HepG2 (cell line): ENCODE data around the gene ACYP2. TPM values are rescaled to one million over a fixed set of nuclear protein-coding genes. Genes with fewer than 3 reads are reported as not detected.
A peak's percentile ranks its signal among the peaks of the same experiment; 100 is the strongest.

Source experiments
- FOXK1 ChIP-seq: sonication (generic); formaldehyde crosslinking; IDR thresholded peaks from 2 replicates; pipeline ENCODE4 v1.4.0; 2020; ENCODE audit warnings: low read depth, missing genetic modification reagents, borderline replicate concordance
- HDAC6 ChIP-seq: fragments of 200-600 bp; sonication (generic); IDR thresholded peaks from 2 replicates; pipeline ENCODE4 v1.7.0; 2017; ENCODE audit warnings: mild to moderate bottlenecking, antibody characterized with exemption, low read length, low read depth
- MXI1 ChIP-seq: IDR thresholded peaks from 3 replicates; pipeline ENCODE4 v1.6.1; 2012; ENCODE audit warnings: low read depth, low read length, inconsistent platforms, borderline replicate concordance
- STAT5B ChIP-seq: sonication (generic); formaldehyde crosslinking; IDR thresholded peaks from 2 replicates; pipeline ENCODE4 v1.4.0; 2020; ENCODE audit warnings: missing genetic modification reagents
- ZNF17 ChIP-seq: sonication (generic); formaldehyde crosslinking; IDR thresholded peaks from 2 replicates; pipeline ENCODE4 v1.5.0; 2020; ENCODE audit warnings: mild to moderate bottlenecking, missing genetic modification reagents
- polyA plus RNA-seq, 8 experiments: library from polyadenylated mRNA; depleted of rRNA in 3 of 8; stranded (reverse) in 7 of 8; unstranded in 1 of 8; fragments of >200 nt; fragmentation: Illumina TruSeq in 4 of 8; extraction: Trizol in 4 of 8; gene quantifications; 2 replicates each; pipeline versions ENCODE4 v1.2.1 to v1.2.3, GENCODE V29; 2011 to 2016; ENCODE audit warnings: low read depth in 4 of 8, missing spikeins in 1 of 8, mixed read lengths in 1 of 8; ENCODE audit not compliant: insufficient read depth in 1 of 8
- total RNA-seq, 5 experiments: library from RNA; depleted of rRNA; stranded (reverse); fragments of >200 nt; fragmentation: Illumina TruSeq; extraction: Trizol; gene quantifications; 2 replicates each; pipeline ENCODE4 v1.2.3, GENCODE V29; 2016; ENCODE audit warnings: low read depth in 1 of 5
- TF ChIP-seq, protein P1 (sequence below), 2 experiments: fragments of 450-650 bp in 1 of 2; sonication (generic) in 1 of 2; formaldehyde crosslinking in 1 of 2; IDR thresholded peaks; 2 replicates each; pipeline versions ENCODE4 v1.6.1 to v1.8.0; 2016 to 2022; ENCODE audit warnings: antibody characterized with exemption in 1 of 2, mild to moderate bottlenecking in 1 of 2, missing genetic modification reagents in 1 of 2
- TF ChIP-seq, protein P2 (sequence below): sonication (generic); formaldehyde crosslinking; IDR thresholded peaks from 2 replicates; pipeline ENCODE4 v1.5.1; 2020; ENCODE audit warnings: mild to moderate bottlenecking, missing genetic modification reagents, borderline replicate concordance
- TF ChIP-seq, protein P3 (sequence below): sonication (generic); formaldehyde crosslinking; IDR thresholded peaks from 2 replicates; pipeline ENCODE4 v1.5.0; 2020; ENCODE audit warnings: mild to moderate bottlenecking, missing genetic modification reagents
- TF ChIP-seq, protein P4 (sequence below): sonication (generic); formaldehyde crosslinking; IDR thresholded peaks from 2 replicates; pipeline ENCODE4 v1.4.0; 2020; ENCODE audit warnings: missing genetic modification reagents
- TF ChIP-seq, protein P5 (sequence below): sonication (generic); formaldehyde crosslinking; IDR thresholded peaks from 2 replicates; pipeline ENCODE4 v1.4.0; 2020; ENCODE audit warnings: missing genetic modification reagents; ENCODE audit errors: not compliant biosample characterization

Gene ACYP2
- total and polyA plus RNA-seq, 2 of the 13 experiments (the other 11 are each of a cell fraction or from before 2014, with no cell fraction given) = 12.3 to 12.7 TPM

DNA sequence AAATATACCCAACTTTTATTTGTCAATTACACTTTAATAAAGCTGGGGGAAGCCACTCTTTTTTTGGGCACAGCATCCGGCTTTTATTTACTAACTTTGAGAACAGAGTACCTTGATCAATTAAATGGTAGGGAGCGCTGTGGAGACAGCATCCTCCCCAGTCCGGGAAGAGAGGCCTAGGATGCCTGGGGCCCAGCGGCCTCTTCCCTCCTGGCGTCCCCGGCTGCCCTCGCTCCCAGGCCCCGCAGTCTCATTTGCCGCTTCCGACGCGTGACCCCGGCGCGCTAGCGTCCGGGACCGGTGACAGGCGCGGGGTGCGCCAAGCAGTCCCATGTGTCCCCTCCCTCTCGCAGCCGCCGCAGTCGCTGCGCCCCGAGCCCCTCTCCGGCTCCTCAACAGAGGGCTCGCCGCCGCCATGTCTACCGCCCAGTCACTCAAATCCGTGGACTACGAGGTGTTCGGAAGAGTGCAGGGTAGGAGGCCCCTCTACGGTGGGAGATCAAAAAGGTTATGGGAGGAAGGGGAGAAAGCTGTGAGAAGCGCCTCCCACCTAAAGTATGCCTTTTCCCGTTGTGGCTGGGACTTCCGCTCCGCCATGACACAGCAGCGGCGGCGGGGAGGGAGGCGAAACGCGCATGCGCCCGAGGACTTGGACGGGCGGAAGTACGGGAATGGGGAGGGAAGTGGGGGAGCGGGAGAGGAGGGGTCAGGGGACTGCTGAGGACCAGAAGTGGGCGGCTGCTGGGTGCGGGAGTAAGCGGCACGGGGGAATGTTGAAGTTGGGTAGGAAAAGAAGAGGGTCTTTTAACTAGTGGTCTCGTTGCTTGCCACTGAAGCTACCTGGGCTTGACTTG is at the start of gene ACYP2 (continued):
- TF ChIP-seq STAT5B (CRISPR knock-in tag) (peak; percentile 73; the same call in 1 of the 2 replicates), HDAC6 (no peak), ZNF17 (CRISPR knock-in tag) (no peak), FOXK1 (CRISPR knock-in tag) (no peak; the same call in none of the 2 replicates), MXI1 (no peak; the same call in 2 of the 3 replicates)
- TF ChIP-seq, protein P1, sequence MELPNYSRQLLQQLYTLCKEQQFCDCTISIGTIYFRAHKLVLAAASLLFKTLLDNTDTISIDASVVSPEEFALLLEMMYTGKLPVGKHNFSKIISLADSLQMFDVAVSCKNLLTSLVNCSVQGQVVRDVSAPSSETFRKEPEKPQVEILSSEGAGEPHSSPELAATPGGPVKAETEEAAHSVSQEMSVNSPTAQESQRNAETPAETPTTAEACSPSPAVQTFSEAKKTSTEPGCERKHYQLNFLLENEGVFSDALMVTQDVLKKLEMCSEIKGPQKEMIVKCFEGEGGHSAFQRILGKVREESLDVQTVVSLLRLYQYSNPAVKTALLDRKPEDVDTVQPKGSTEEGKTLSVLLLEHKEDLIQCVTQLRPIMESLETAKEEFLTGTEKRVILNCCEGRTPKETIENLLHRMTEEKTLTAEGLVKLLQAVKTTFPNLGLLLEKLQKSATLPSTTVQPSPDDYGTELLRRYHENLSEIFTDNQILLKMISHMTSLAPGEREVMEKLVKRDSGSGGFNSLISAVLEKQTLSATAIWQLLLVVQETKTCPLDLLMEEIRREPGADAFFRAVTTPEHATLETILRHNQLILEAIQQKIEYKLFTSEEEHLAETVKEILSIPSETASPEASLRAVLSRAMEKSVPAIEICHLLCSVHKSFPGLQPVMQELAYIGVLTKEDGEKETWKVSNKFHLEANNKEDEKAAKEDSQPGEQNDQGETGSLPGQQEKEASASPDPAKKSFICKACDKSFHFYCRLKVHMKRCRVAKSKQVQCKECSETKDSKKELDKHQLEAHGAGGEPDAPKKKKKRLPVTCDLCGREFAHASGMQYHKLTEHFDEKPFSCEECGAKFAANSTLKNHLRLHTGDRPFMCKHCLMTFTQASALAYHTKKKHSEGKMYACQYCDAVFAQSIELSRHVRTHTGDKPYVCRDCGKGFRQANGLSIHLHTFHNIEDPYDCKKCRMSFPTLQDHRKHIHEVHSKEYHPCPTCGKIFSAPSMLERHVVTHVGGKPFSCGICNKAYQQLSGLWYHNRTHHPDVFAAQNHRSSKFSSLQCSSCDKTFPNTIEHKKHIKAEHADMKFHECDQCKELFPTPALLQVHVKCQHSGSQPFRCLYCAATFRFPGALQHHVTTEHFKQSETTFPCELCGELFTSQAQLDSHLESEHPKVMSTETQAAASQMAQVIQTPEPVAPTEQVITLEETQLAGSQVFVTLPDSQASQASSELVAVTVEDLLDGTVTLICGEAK (IDR thresholded peaks at IDR 0.05) = peak; percentile 54
- TF ChIP-seq, protein P1 (CRISPR knock-in tag; IDR thresholded peaks at IDR 0.05) = peak; percentile 95
- TF ChIP-seq, protein P2, sequence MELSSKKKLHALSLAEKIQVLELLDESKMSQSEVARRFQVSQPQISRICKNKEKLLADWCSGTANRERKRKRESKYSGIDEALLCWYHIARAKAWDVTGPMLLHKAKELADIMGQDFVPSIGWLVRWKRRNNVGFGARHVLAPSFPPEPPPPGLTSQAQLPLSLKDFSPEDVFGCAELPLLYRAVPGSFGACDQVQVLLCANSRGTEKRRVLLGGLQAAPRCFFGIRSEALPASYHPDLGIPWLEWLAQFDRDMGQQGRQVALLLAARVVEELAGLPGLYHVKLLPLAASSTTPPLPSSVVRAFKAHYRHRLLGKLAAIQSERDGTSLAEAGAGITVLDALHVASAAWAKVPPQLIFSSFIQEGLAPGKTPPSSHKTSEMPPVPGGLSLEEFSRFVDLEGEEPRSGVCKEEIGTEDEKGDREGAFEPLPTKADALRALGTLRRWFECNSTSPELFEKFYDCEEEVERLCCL (CRISPR knock-in tag) = peak; percentile 97
- TF ChIP-seq, protein P3, sequence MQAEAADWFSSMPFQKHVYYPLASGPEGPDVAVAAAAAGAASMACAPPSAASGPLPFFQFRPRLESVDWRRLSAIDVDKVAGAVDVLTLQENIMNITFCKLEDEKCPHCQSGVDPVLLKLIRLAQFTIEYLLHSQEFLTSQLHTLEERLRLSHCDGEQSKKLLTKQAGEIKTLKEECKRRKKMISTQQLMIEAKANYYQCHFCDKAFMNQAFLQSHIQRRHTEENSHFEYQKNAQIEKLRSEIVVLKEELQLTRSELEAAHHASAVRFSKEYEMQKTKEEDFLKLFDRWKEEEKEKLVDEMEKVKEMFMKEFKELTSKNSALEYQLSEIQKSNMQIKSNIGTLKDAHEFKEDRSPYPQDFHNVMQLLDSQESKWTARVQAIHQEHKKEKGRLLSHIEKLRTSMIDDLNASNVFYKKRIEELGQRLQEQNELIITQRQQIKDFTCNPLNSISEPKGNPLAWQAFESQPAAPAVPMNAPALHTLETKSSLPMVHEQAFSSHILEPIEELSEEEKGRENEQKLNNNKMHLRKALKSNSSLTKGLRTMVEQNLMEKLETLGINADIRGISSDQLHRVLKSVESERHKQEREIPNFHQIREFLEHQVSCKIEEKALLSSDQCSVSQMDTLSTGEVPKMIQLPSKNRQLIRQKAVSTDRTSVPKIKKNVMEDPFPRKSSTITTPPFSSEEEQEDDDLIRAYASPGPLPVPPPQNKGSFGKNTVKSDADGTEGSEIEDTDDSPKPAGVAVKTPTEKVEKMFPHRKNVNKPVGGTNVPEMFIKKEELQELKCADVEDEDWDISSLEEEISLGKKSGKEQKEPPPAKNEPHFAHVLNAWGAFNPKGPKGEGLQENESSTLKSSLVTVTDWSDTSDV (CRISPR knock-in tag) = no peak
- TF ChIP-seq, protein P4, sequence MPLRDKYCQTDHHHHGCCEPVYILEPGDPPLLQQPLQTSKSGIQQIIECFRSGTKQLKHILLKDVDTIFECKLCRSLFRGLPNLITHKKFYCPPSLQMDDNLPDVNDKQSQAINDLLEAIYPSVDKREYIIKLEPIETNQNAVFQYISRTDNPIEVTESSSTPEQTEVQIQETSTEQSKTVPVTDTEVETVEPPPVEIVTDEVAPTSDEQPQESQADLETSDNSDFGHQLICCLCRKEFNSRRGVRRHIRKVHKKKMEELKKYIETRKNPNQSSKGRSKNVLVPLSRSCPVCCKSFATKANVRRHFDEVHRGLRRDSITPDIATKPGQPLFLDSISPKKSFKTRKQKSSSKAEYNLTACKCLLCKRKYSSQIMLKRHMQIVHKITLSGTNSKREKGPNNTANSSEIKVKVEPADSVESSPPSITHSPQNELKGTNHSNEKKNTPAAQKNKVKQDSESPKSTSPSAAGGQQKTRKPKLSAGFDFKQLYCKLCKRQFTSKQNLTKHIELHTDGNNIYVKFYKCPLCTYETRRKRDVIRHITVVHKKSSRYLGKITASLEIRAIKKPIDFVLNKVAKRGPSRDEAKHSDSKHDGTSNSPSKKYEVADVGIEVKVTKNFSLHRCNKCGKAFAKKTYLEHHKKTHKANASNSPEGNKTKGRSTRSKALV = peak; percentile 89; the same call in 1 of the 2 replicates
- TF ChIP-seq, protein P5, sequence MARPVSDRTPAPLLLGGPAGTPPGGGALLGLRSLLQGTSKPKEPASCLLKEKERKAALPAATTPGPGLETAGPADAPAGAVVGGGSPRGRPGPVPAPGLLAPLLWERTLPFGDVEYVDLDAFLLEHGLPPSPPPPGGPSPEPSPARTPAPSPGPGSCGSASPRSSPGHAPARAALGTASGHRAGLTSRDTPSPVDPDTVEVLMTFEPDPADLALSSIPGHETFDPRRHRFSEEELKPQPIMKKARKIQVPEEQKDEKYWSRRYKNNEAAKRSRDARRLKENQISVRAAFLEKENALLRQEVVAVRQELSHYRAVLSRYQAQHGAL (CRISPR knock-in tag) = no peak
